ENCODE data around the gene MS4A1.
"Not testable (repeated sequence)": the region's sequence is repeated elsewhere in the genome, so short reads cannot be mapped to it uniquely, and the experiment has no call there.

The MS4A1 gene

DNA sequence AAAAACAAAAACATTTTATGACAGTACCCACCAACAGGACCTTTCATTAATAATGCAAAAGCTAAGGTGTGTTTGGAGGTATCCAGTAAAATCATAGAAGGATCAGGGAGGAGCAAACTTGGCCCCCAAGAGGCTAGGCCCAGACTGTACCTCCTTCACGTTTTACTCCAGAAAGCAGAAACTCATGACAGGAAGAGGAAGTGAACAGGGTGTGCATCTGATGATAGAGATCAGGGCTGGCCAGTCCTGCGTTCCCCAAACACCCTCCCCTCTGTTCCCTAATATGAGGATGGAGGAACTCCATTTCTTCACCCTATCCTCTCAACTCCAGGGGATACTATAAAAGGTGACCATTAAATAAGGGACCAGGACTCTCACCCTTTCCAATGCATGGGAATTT lies 26.7 kb downstream of the MS4A1 start:
- FAIRE-seq (no peak), DNase-seq (ENCODE audit: insufficient read length, low spot score) (no peak)
- no peak for TF ChIP-seq POLR2A (IDR thresholded peaks at IDR 0.05; ENCODE audit: low read depth, low read length)

DNA sequence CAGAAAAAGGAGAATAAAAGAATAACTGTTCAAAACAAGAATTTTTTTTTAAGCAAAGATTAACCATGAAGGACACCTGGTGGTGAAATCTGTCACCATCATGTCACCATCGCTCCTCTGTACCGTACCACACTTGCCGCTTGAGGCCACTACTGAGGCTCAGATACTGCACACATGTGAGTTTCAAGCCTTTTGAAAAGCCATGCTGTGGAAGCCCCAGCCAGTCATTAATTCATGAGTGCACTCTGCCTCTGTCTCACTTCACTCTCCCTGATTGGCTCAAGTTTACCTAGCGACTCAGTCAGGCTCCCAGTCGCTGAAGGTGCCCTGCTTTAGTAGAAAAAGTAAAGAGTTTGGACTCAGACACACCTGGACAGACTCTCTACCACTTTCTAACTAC lies 30.3 kb downstream of the MS4A1 start:
- DNase-seq (ENCODE audit: insufficient read length, low spot score) (no peak), FAIRE-seq (no peak)
- TF ChIP-seq POLR2A (IDR thresholded peaks at IDR 0.05; ENCODE audit: low read depth, low read length): no peak

GRCh38 chr11:60492488-60493009 lies 36.9 kb downstream of the MS4A1 start, which contains the start of gene MS4A12:
MS4A12 (plus strand) TSS chr11:60492778; CDS start chr11:60497319, 4,541 bp downstream.
- no peak for TF ChIP-seq POLR2A (IDR thresholded peaks at IDR 0.05; ENCODE audit: low read depth, low read length)
- FAIRE-seq: no peak
- no peak for DNase-seq (ENCODE audit: insufficient read length, low spot score)

GRCh38 chr11:60493454-60493853 lies 37.8 kb downstream of the MS4A1 start:
- no peak for TF ChIP-seq POLR2A (IDR thresholded peaks at IDR 0.05; ENCODE audit: low read depth, low read length)
- no peak for FAIRE-seq
- no peak for DNase-seq (ENCODE audit: insufficient read length, low spot score)

- DNase-seq (ENCODE audit: insufficient read length, low spot score) (no peak), FAIRE-seq (no peak)
- no peak for TF ChIP-seq POLR2A (IDR thresholded peaks at IDR 0.05; ENCODE audit: low read depth, low read length)
Observed at GRCh38 chr11:60498399-60498798, 42.8 kb downstream of the MS4A1 start.

GRCh38 chr11:60498853-60499252 lies 43.2 kb downstream of the MS4A1 start:
- FAIRE-seq: no peak
- no peak for TF ChIP-seq POLR2A (IDR thresholded peaks at IDR 0.05; ENCODE audit: low read depth, low read length)
- no peak for DNase-seq (ENCODE audit: insufficient read length, low spot score)

GRCh38 chr11:60500276-60500910 lies 44.7 kb downstream of the MS4A1 start:
- no peak for FAIRE-seq
- no peak for DNase-seq (ENCODE audit: insufficient read length, low spot score)
- TF ChIP-seq POLR2A (IDR thresholded peaks at IDR 0.05; ENCODE audit: low read depth, low read length): no peak

DNA sequence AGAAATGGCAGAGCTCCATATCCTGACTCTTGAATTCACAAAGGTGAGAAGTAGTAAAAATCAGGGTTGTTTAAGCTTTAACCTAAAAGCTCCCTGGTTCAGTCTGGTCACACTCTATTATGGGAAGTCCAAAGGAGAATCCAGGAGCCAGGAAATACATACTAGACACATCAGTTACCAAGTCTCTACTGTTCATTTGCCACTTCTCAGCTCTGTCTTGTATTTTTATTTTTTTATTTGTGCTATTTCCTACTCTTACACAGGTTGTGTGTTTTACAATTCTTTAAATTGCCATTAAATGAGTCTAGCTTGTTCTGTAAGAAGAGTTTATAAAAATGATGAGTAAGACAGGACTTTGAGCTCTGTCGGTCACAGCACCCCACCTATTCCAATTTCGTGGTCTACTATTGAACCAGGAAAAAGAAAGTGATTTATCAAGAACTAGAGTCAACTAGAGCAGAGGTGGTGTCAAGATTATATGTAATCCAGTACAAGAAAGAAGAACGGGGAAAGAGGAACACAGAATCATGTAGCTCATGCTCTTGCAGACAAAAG lies 46.7 kb downstream of the MS4A1 start:
- no peak for TF ChIP-seq POLR2A (IDR thresholded peaks at IDR 0.05; ENCODE audit: low read depth, low read length)
- DNase-seq (ENCODE audit: insufficient read length, low spot score) (no peak), FAIRE-seq (no peak)

DNA sequence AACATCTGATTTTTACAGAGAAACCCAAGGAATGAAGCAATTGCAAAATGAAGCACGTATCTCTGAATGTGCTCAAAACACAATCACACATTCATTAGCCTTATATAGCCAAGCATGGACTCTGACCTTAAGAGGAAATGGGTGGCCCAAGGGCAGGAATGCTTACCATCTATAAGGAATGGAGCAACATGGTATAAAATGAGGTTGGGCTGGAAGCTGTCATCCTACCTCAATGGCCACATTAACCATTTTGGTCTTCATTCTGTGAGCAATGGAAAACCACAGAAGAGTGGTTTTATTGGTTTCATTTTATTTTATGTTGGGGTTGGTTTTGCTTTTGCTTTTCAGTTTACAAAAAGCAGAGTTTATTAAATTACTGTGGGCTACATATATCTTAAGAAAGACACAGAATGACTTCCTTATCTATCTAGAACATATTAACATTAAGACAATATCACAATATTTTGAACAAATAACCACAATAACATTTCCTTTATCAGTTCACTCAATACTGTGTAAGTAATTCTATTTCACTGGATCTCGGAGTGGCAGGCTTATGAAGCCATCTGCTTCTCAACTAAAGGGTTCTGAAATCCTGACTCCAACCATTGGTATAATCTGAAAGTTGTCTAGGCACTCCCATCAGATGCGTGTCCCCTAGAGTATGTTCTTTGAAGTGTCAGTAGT lies 48.7 kb downstream of the MS4A1 start:
- DNase-seq (ENCODE audit: insufficient read length, low spot score): no peak
- no peak for TF ChIP-seq POLR2A (IDR thresholded peaks at IDR 0.05; ENCODE audit: low read depth, low read length)
- no peak for FAIRE-seq

DNA sequence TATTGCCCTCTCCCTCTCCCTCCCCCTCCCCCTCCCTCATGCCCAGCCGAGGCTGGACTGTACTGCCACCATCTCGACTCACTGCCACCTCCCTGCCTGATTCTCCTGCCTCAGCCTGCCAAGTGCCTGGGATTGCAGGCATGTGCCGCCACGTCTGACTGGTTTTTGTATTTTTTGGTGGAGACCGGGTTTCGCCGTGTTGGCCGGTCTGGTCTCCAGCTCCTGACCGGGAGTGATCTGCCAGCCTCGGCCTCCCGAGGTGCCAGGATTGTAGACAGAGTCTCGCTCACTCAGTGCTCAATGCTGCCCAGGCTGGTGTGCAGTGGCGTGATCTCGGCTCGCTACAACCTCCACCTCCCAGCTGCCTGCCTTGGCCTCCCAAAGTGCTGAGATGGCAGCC lies 54.0 kb downstream of the MS4A1 start:
- not testable (repeated sequence) for FAIRE-seq; DNase-seq (ENCODE audit: insufficient read length, low spot score)

- FAIRE-seq; DNase-seq (ENCODE audit: insufficient read length, low spot score): not testable (repeated sequence)
Observed at GRCh38 chr11:60510209-60510608, 54.6 kb downstream of the MS4A1 start.

DNA sequence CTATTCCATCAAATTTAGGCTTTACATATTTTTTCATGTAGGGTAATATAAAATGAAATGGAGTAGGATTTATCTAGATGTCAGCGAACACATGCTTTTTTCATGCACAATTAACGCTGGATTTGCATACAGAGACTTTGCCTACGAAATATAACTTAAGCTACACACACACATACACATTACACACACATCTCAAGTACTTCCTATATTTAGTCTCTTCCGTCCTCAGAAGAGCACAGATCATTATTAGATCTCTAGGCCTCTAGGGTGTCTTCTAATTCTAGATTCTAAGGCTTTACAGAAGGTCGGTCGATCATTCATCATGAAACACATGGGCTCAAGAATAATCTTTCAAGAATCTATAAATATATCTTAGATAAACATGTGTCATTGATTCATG lies 55.7 kb downstream of the MS4A1 start:
- DNase-seq (ENCODE audit: insufficient read length, low spot score) (no peak), FAIRE-seq (no peak)
- TF ChIP-seq POLR2A (IDR thresholded peaks at IDR 0.05; ENCODE audit: low read depth, low read length): no peak

- FAIRE-seq: no peak
- DNase-seq (ENCODE audit: insufficient read length, low spot score): no peak
- TF ChIP-seq POLR2A (IDR thresholded peaks at IDR 0.05; ENCODE audit: low read depth, low read length): no peak
Observed at GRCh38 chr11:60512651-60513225, 57.1 kb downstream of the MS4A1 start.

Measured in H54 (cell line).